MM.1S (cell line): ENCODE data around the gene LGALS9.

Source experiments
- EZH2 ChIP-seq: fragments of 300-600 bp; sonication (generic); optimal IDR thresholded peaks from 2 replicates; pipeline ENCODE3; 2017; ENCODE audit warnings: low read depth, mild to moderate bottlenecking, antibody characterized with exemption, low read length, mixed read lengths
- TF ChIP-seq, protein P1 (sequence below): fragments of 300-600 bp; sonication (generic); IDR thresholded peaks from 2 replicates; pipeline ENCODE4 v1.5.1; 2016; ENCODE audit warnings: antibody characterized with exemption, low read length, mixed read lengths

DNA sequence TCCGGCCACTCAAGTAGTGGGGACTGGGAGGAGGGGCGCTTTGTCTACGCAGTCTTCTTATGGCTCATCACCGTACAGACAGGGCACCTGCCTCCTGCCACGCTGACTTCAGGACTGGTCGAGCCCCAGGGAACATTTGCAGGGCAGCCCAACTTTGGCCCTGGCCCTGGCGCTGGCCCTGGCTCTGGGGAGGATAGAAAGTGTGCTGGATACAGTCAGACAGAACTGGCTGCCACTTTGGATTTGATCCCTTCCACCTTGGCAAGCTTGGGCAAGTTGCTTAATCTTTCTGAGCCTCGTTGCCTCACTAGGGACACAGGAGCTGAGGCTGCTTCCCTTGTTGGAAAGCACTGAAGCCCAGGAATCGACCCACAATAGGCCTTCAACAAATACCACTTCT is 13.6 kb downstream of the LGALS9 start:
- TF ChIP-seq, protein P1, sequence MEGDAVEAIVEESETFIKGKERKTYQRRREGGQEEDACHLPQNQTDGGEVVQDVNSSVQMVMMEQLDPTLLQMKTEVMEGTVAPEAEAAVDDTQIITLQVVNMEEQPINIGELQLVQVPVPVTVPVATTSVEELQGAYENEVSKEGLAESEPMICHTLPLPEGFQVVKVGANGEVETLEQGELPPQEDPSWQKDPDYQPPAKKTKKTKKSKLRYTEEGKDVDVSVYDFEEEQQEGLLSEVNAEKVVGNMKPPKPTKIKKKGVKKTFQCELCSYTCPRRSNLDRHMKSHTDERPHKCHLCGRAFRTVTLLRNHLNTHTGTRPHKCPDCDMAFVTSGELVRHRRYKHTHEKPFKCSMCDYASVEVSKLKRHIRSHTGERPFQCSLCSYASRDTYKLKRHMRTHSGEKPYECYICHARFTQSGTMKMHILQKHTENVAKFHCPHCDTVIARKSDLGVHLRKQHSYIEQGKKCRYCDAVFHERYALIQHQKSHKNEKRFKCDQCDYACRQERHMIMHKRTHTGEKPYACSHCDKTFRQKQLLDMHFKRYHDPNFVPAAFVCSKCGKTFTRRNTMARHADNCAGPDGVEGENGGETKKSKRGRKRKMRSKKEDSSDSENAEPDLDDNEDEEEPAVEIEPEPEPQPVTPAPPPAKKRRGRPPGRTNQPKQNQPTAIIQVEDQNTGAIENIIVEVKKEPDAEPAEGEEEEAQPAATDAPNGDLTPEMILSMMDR: no peak
- TF ChIP-seq EZH2: no peak
